Smooth muscle cell (in vitro differentiated cells): Measurements from ENCODE around the gene HNRNPH1. TPM values are rescaled to one million over a fixed set of nuclear protein-coding genes. Genes with fewer than 3 reads are reported as not detected.
"Not testable (repeated sequence)": the region's sequence is repeated elsewhere in the genome, so short reads cannot be mapped to it uniquely, and the experiment has no call there.

Experiments
- DNase-seq: peaks from one replicate; lab custom pipeline; 2025; ENCODE audit not compliant: unreplicated experiment; lab: John Stamatoyannopoulos, UW
- H2AFZ ChIP-seq: fragments of 200-600 bp; sonication (generic); 2 replicates; pipeline ENCODE4 v1.6.0; 2016; ENCODE audit warnings: antibody characterized with exemption, low read depth, mild to moderate bottlenecking
- H3F3A ChIP-seq: fragments of 200-600 bp; sonication (generic); 2 replicates; pipeline ENCODE4 v1.6.0; 2017; ENCODE audit warnings: antibody characterized with exemption, low read depth
- H3K27ac ChIP-seq: fragments of 200-600 bp; sonication (generic); 2 replicates; pipeline ENCODE4 v1.5.1; 2016; ENCODE audit warnings: low read depth, mild to moderate bottlenecking
- H3K27me3 ChIP-seq: fragments of 200-600 bp; sonication (generic); 2 replicates; pipeline ENCODE4 v1.6.1; 2016; ENCODE audit warnings: low read depth, mild to moderate bottlenecking
- H3K36me3 ChIP-seq: fragments of 200-600 bp; sonication (generic); 2 replicates; pipeline ENCODE4 v1.5.1; 2016; ENCODE audit warnings: low read depth
- H3K4me1 ChIP-seq: fragments of 200-600 bp; sonication (generic); 2 replicates; pipeline ENCODE4 v1.5.1; 2016; ENCODE audit warnings: low read depth
- H3K4me2 ChIP-seq: fragments of 200-600 bp; sonication (generic); 2 replicates; pipeline ENCODE4 v1.6.0; 2016; ENCODE audit warnings: mild to moderate bottlenecking
- H3K4me3 ChIP-seq: fragments of 200-600 bp; sonication (generic); 2 replicates; pipeline ENCODE4 v1.5.1; 2016; ENCODE audit warnings: mild to moderate bottlenecking
- H3K79me2 ChIP-seq: fragments of 200-600 bp; sonication (generic); 2 replicates; pipeline ENCODE4 v1.6.0; 2016; ENCODE audit warnings: low read depth, mild to moderate bottlenecking
- H3K9ac ChIP-seq: fragments of 200-600 bp; sonication (generic); 2 replicates; pipeline ENCODE4 v1.6.0; 2016; ENCODE audit warnings: low read depth
- H3K9me3 ChIP-seq: fragments of 200-600 bp; sonication (generic); replicated peaks from 2 replicates; pipeline ENCODE4 v1.5.1; 2016; ENCODE audit warnings: low read depth
- H4K20me1 ChIP-seq: fragments of 200-600 bp; sonication (generic); 2 replicates; pipeline ENCODE4 v1.6.0; 2016; ENCODE audit warnings: low read depth
- CTCF ChIP-seq: fragments of 200-600 bp; sonication (generic); IDR thresholded peaks from 2 replicates; pipeline ENCODE4 v1.5.1; 2017; ENCODE audit warnings: borderline replicate concordance, mild to moderate bottlenecking, antibody characterized with exemption; ENCODE audit not compliant: insufficient read depth, poor library complexity, severe bottlenecking
- WGBS: methylation state at CpG from one replicate; pipeline ENCODE4 v1.1.7; 2016; ENCODE audit warnings: low lambda C conversion rate; 5-methylcytosine and 5-hydroxymethylcytosine counted together
- polyA plus RNA-seq: library from polyadenylated mRNA; unstranded; fragments of >200 nt; fragmentation: Nextera tagmentation; extraction: Ambion mirVana; gene quantifications from 2 replicates; pipeline ENCODE4 v1.2.1, GENCODE V29; 2016
- total RNA-seq: library from RNA; depleted of rRNA; stranded (reverse); fragments of >200 nt; gene quantifications from 2 replicates; pipeline ENCODE4 v1.2.3, GENCODE V29; 2014

The HNRNPH1 gene
- total and polyA plus RNA-seq, 2 experiments from 2014 or later, result 60.9 to 384 TPM

GRCh38 chr5:179634370-179635172 lies 11.1 kb upstream of the HNRNPH1 start:
- not testable (repeated sequence) for H3F3A ChIP-seq, H3K27ac ChIP-seq, H4K20me1 ChIP-seq, H2AFZ ChIP-seq, H3K36me3 ChIP-seq, H3K4me1 ChIP-seq, H3K79me2 ChIP-seq, DNase-seq, H3K27me3 ChIP-seq, H3K4me3 ChIP-seq, H3K9ac ChIP-seq, H3K9me3 ChIP-seq
- WGBS, result 11% methylated on average over 14 of the region's 49 CpGs
- peak overlapping the region; percentile 61 for H3K4me2 ChIP-seq

GRCh38 chr5:179633501-179634369 lies 10.3 kb upstream of the HNRNPH1 start:
- H3K36me3 ChIP-seq, H4K20me1 ChIP-seq, H3K9ac ChIP-seq, H3K27ac ChIP-seq, H3K4me1 ChIP-seq, DNase-seq, H3K27me3 ChIP-seq, H3K79me2 ChIP-seq, H3F3A ChIP-seq, H2AFZ ChIP-seq, H3K9me3 ChIP-seq: not testable (repeated sequence)
- Histone ChIP-seq H3K4me3 (peak overlapping the region; percentile 42), H3K4me2 (peak overlapping the region; percentile 80)
- 81% methylated on average over 21 of the region's 38 CpGs for WGBS

GRCh38 chr5:179624841-179625271 lies 1.4 kb upstream of the HNRNPH1 start:
- Histone ChIP-seq H3K27ac (peak overlapping the region; percentile 88), H4K20me1 (peaks cover 32% of the 10 kb centered on the region), H3K4me1 (peaks cover 20% of the 10 kb centered on the region), H3F3A (peaks cover 16% of the 10 kb centered on the region), H3K4me2 (peak overlapping the region; percentile 86), H3K36me3 (no peaks in the 10 kb centered on the region), H2AFZ (no peak overlapping the region), H3K4me3 (peak overlapping the region; percentile 73), H3K27me3 (no peaks in the 10 kb centered on the region), H3K79me2 (peaks cover 34% of the 10 kb centered on the region), H3K9ac (no peak overlapping the region), H3K9me3 (no peaks in the 10 kb centered on the region)
- no peak for TF ChIP-seq CTCF
- DNase-seq, result no peak
- WGBS, result 88% methylated on average over 9 of the region's 9 CpGs

- no peak for TF ChIP-seq CTCF
- Histone ChIP-seq H2AFZ (peak overlapping the region; percentile 78), H3K9me3 (no peaks in the 10 kb centered on the region), H3F3A (peaks cover 18% of the 10 kb centered on the region), H3K4me3 (peak overlapping the region; percentile 73), H4K20me1 (peaks cover 39% of the 10 kb centered on the region), H3K9ac (peak overlapping the region; percentile 84), H3K4me1 (peaks cover 27% of the 10 kb centered on the region), H3K36me3 (no peaks in the 10 kb centered on the region), H3K79me2 (peaks cover 42% of the 10 kb centered on the region), H3K27ac (peak overlapping the region; percentile 88), H3K27me3 (no peaks in the 10 kb centered on the region), H3K4me2 (peak overlapping the region; percentile 86)
- DNase-seq, result peak; percentile 47
- WGBS, result 19% methylated on average over 68 of the region's 68 CpGs
Observed at GRCh38 chr5:179623906-179624741, 653 bp upstream of the HNRNPH1 start.
